K562 (cell line): ENCODE results near the gene ZNF598. TPM values are rescaled to one million over a fixed set of nuclear protein-coding genes. Genes with fewer than 3 reads are reported as not detected.

Experiments
- ATAC-seq: fragments of 200-7000 bp; cut with Tn5 transposase; 3 replicates; pipeline ENCODE4 v1.9.1; 2020; ENCODE audit warnings: moderate library complexity
- BruUV-seq: library from RNA; stranded (reverse); fragments of 400-500 nt; replicated peaks from 2 replicates; lab custom pipeline; 2021; lab: Mats Ljungman, UMichigan
- CTCF ChIA-PET: fragments of 300-600 bp; formaldehyde crosslinking; extraction: SDS; loops from one replicate; lab custom pipeline; 2021; ENCODE audit warnings: low intra/inter-chr PET ratio; lab: Yijun Ruan, JAX
- POLR2A ChIA-PET: fragments of 300-600, 350-650 bp; sonication (Branson Sonifier 250); formaldehyde crosslinking; extraction: SDS; loops from one replicate; lab custom pipeline; 2021; ENCODE audit warnings: antibody characterized with exemption, inconsistent platforms; lab: Yijun Ruan, JAX
- DNase-seq, 4 experiments: peaks; one replicate each; pipeline versions ENCODE4 v3.0.0 to v3.0.0-alpha.2; 2011 to 2018; ENCODE audit warnings: low spot score in 3 of 4, mixed read lengths in 3 of 4; ENCODE audit errors: extremely low read depth in 1 of 4
- FAIRE-seq: peaks from 2 replicates; lab custom pipeline; 2011; peaks lifted over from hg19 to GRCh38; lab: Jason Lieb, UNC
- H2AFZ ChIP-seq: 2 replicates; pipeline ENCODE4 v1.6.0; 2011; ENCODE audit warnings: low read depth, low read length, control low read depth, inconsistent platforms
- H3K27ac ChIP-seq: fragments of 200-600 bp; 3 replicates; pipeline ENCODE4 v1.8.0; 2011; ENCODE audit warnings: low read depth, mild to moderate bottlenecking, control low read depth, inconsistent platforms, low read length, moderate library complexity, mixed read lengths; ENCODE audit errors: extremely low read depth
- H3K27me3 ChIP-seq, 2 experiments: fragments of 300-600 bp in 1 of 2; 2 replicates in 1 of 2; 3 replicates in 1 of 2; pipeline versions ENCODE4 v1.6.0 to v1.8.0; 2011; ENCODE audit warnings: inconsistent platforms in 2 of 2, low read length in 2 of 2, mild to moderate bottlenecking in 1 of 2, mixed read lengths in 1 of 2, moderate library complexity in 1 of 2; ENCODE audit not compliant: control insufficient read depth in 2 of 2, insufficient read depth in 2 of 2
- H3K36me3 ChIP-seq: fragments of 300-600 bp; 3 replicates; pipeline ENCODE4 v1.8.0; 2011; ENCODE audit warnings: mild to moderate bottlenecking, low read length, inconsistent platforms; ENCODE audit not compliant: control insufficient read depth, insufficient read depth
- H3K4me1 ChIP-seq, 2 experiments: fragments of 200-600 bp in 1 of 2; replicated peaks in 1 of 2; 2 replicates in 1 of 2; 3 replicates in 1 of 2; pipeline versions ENCODE4 v1.5.1 to v1.8.0; 2011; ENCODE audit warnings: inconsistent platforms in 2 of 2, low read length in 2 of 2, mild to moderate bottlenecking in 1 of 2, mixed read lengths in 1 of 2, moderate library complexity in 1 of 2; ENCODE audit not compliant: control insufficient read depth in 2 of 2, insufficient read depth in 2 of 2
- H3K4me2 ChIP-seq: 2 replicates; pipeline ENCODE4 v1.6.1; 2011; ENCODE audit warnings: low read length, control low read depth, inconsistent platforms, mixed read lengths; ENCODE audit not compliant: insufficient read depth
- H3K4me3 ChIP-seq: fragments of 200-600 bp; sonication (generic), shearing (Covaris generic); 2 replicates; pipeline ENCODE4 v1.5.1; 2016; ENCODE audit warnings: control low read depth, inconsistent platforms
- H3K79me2 ChIP-seq: fragments of 200-600 bp; 3 replicates; pipeline ENCODE4 v1.8.0; 2011; ENCODE audit warnings: low read length, inconsistent platforms; ENCODE audit not compliant: control insufficient read depth, insufficient read depth
- H3K9ac ChIP-seq, 2 experiments: 2 replicates each; pipeline versions ENCODE4 v1.6.0 to v1.6.1; 2011; ENCODE audit warnings: low read depth in 2 of 2, low read length in 2 of 2, control low read depth in 1 of 2, inconsistent platforms in 1 of 2, mild to moderate bottlenecking in 1 of 2, mixed read lengths in 1 of 2; ENCODE audit not compliant: insufficient read depth in 1 of 2
- H3K9me1 ChIP-seq: one replicate; pipeline ENCODE4 v1.6.0; 2011; ENCODE audit warnings: inconsistent platforms, mild to moderate bottlenecking, low read length, moderate library complexity; ENCODE audit not compliant: control insufficient read depth, insufficient read depth
- H3K9me3 ChIP-seq: replicated peaks from 2 replicates; pipeline ENCODE4 v1.5.1; 2011; ENCODE audit warnings: low read depth, low read length, inconsistent platforms; ENCODE audit not compliant: control insufficient read depth, insufficient read depth
- H4K20me1 ChIP-seq: replicated peaks from 2 replicates; pipeline ENCODE4 v1.6.1; 2011; ENCODE audit warnings: low read length, inconsistent platforms, mixed read lengths; ENCODE audit not compliant: control insufficient read depth, insufficient read depth
- BCOR ChIP-seq: fragments of 450-650 bp; IDR thresholded peaks from 2 replicates; pipeline ENCODE4 v1.6.1; 2016
- DPF2 ChIP-seq: fragments of 450-650 bp; IDR thresholded peaks from 2 replicates; pipeline ENCODE4 v1.6.1; 2016
- GABPB1 ChIP-seq: sonication (generic); formaldehyde crosslinking; IDR thresholded peaks from 2 replicates; pipeline ENCODE4 v1.8.0; 2022; ENCODE audit warnings: mild to moderate bottlenecking, missing genetic modification reagents
- ILK ChIP-seq: fragments of 450-650 bp; IDR thresholded peaks from 2 replicates; pipeline ENCODE4 v1.6.1; 2016; ENCODE audit warnings: missing genetic modification characterization, low read depth, mild to moderate bottlenecking, missing compliant biosample characterization, moderate library complexity, borderline replicate concordance
- POLR2A ChIP-seq: fragments of 450-650 bp; conservative IDR thresholded peaks from 2 replicates; pipeline ENCODE4 v1.6.1; 2016
- POLR2G ChIP-seq: fragments of 200-400 bp; formaldehyde crosslinking; IDR thresholded peaks from 2 replicates; pipeline ENCODE4 v1.6.1; 2017; ENCODE audit warnings: low read depth, mild to moderate bottlenecking, antibody characterized with exemption, low read length, moderate library complexity
- ZNF395 ChIP-seq: fragments of 200-800 bp; sonication (Bioruptor generic); IDR thresholded peaks from 2 replicates; pipeline ENCODE4 v1.6.1; 2017; ENCODE audit warnings: missing genetic modification characterization, missing compliant biosample characterization
- WGBS: fragments of 100-300 bp; shearing (Covaris generic); methylation state at CpG from one replicate; pipeline ENCODE4 v1.1.6; 2016; ENCODE audit warnings: low coverage, mixed read lengths; ENCODE audit not compliant: insufficient coverage; ENCODE audit errors: missing lambda C conversion rate; 5-methylcytosine and 5-hydroxymethylcytosine counted together
- in situ Hi-C: fragments of 300-500 bp; cut with MboI; formaldehyde crosslinking; loops from 4 replicates; pipeline ENCODE4 v1.15.0; 2018; ENCODE audit warnings: inconsistent platforms, mixed read lengths
- intact Hi-C: fragments of 100-400 bp; cut with micrococcal nuclease; formaldehyde crosslinking; loops from 2 replicates; pipeline ENCODE4 v1.14.2; 2022
- polyA plus RNA-seq, 8 experiments: library from polyadenylated mRNA; depleted of rRNA in 4 of 8; stranded (reverse) in 5 of 8; unstranded in 3 of 8; fragments of >200 nt; fragmentation: Nextera tagmentation in 2 of 8; fragmentation: Illumina TruSeq in 1 of 8; extraction: Ambion mirVana in 2 of 8; extraction: Trizol in 1 of 8; gene quantifications; 2 replicates each; pipeline versions ENCODE4 v1.2.1 to v1.2.3, GENCODE V29; 2011 to 2014; ENCODE audit warnings: inconsistent platforms in 1 of 8, missing spikeins in 1 of 8
- total RNA-seq, 7 experiments: library from RNA; depleted of rRNA in 6 of 7; stranded (reverse); fragments of >200 nt in 6 of 7; fragmentation: Illumina TruSeq in 2 of 7; extraction: Trizol in 2 of 7; gene quantifications; 2 replicates each; pipeline versions ENCODE4 v1.2.1 to v1.2.3, GENCODE V29; 2011 to 2021; ENCODE audit warnings: low replicate concordance in 1 of 7
- TF ChIP-seq, protein P1 (sequence below), 2 experiments: fragments of 450-650 bp; formaldehyde crosslinking in 1 of 2; IDR thresholded peaks; 2 replicates each; pipeline versions ENCODE4 v1.4.0 to v1.6.1; 2014 to 2020; ENCODE audit warnings: mild to moderate bottlenecking in 2 of 2, borderline replicate concordance in 1 of 2, low read depth in 1 of 2
- TF ChIP-seq, protein P2 (sequence below), 2 experiments: fragments of 450-650 bp in 1 of 2; sonication (generic) in 1 of 2; formaldehyde crosslinking in 1 of 2; IDR thresholded peaks in 1 of 2; conservative IDR thresholded peaks in 1 of 2; 2 replicates each; pipeline versions ENCODE4 v1.6.1 to v1.8.1; 2016 to 2023; ENCODE audit warnings: mild to moderate bottlenecking in 2 of 2, moderate library complexity in 2 of 2, inconsistent platforms in 1 of 2, missing genetic modification reagents in 1 of 2

Gene ZNF598
- total and polyA plus RNA-seq, 9 of the 15 experiments (the other 6 are each of a cell fraction or from before 2014, with no cell fraction given) = 0.11 to 115 (median 29.6) TPM

GRCh38 chr16:1990351-1991134 lies 19.1 kb downstream of the ZNF598 start:
- Histone ChIP-seq H3K9me3 (no peaks in the 10 kb centered on the region), H3K9ac (peak overlapping the region; percentile 63 to 87; a peak in 3 of 4 replicates), H3K79me2 (peaks cover 30% of the 10 kb centered on the region), H3K27ac (peak overlapping the region; percentile 76), H3K27me3 (no peaks in the 10 kb centered on the region), H3K36me3 (peaks cover 26% of the 10 kb centered on the region; the same call in 1 of the 3 replicates), H3K4me2 (peak overlapping the region; percentile 72), H3K9me1 (no peaks in the 10 kb centered on the region), H2AFZ (peak overlapping the region; percentile 83), H4K20me1 (no peaks in the 10 kb centered on the region; the same call in 1 of the 2 replicates), H3K4me3 (peak overlapping the region; percentile 38), H3K4me1 (peaks cover 29 to 68% of the 10 kb centered on the region in 2 experiments)
- WGBS = 53% methylated on average over 32 of the region's 50 CpGs
- in situ Hi-C loops = no loop called here
- DNase-seq = peak in 3 of 4 experiments; percentile 67 to 76 (median 70)
- POLR2A ChIA-PET = interaction anchor here (0.7 to 0.8 kb wide), 2 partner anchors 26 to 122 kb away, joined by 3 to 6 read pairs; partner anchors contain the start of gene RPS2
- BruUV-seq = no TSS peak
- ATAC-seq = peak; percentile 33
- no peak for FAIRE-seq
- CTCF ChIA-PET = no interaction called here
- intact Hi-C loops = no loop called here
- peak; percentile 35; the same call in 1 of the 2 replicates for TF ChIP-seq DPF2
- no peak for TF ChIP-seq ILK (tag)
- TF ChIP-seq, protein P1, sequence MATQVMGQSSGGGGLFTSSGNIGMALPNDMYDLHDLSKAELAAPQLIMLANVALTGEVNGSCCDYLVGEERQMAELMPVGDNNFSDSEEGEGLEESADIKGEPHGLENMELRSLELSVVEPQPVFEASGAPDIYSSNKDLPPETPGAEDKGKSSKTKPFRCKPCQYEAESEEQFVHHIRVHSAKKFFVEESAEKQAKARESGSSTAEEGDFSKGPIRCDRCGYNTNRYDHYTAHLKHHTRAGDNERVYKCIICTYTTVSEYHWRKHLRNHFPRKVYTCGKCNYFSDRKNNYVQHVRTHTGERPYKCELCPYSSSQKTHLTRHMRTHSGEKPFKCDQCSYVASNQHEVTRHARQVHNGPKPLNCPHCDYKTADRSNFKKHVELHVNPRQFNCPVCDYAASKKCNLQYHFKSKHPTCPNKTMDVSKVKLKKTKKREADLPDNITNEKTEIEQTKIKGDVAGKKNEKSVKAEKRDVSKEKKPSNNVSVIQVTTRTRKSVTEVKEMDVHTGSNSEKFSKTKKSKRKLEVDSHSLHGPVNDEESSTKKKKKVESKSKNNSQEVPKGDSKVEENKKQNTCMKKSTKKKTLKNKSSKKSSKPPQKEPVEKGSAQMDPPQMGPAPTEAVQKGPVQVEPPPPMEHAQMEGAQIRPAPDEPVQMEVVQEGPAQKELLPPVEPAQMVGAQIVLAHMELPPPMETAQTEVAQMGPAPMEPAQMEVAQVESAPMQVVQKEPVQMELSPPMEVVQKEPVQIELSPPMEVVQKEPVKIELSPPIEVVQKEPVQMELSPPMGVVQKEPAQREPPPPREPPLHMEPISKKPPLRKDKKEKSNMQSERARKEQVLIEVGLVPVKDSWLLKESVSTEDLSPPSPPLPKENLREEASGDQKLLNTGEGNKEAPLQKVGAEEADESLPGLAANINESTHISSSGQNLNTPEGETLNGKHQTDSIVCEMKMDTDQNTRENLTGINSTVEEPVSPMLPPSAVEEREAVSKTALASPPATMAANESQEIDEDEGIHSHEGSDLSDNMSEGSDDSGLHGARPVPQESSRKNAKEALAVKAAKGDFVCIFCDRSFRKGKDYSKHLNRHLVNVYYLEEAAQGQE (IDR thresholded peaks at IDR 0.05; ENCODE audit: borderline replicate concordance) = no peak
- TF ChIP-seq, protein P1 (CRISPR knock-in tag; IDR thresholded peaks at IDR 0.05; ENCODE audit: low read depth) = no peak
- TF ChIP-seq POLR2A = peak; percentile 35; the same call in 1 of the 2 replicates
- peak; percentile 27; the same call in 1 of the 2 replicates for TF ChIP-seq BCOR
- peak; percentile 60 for TF ChIP-seq GABPB1 (CRISPR knock-in tag)
- TF ChIP-seq ZNF395 (CRISPR knock-in tag) = 0 out of 2 replicates have a peak, but pooled peaks have one; percentile 1
- TF ChIP-seq POLR2G = peak; percentile 20; the same call in 1 of the 2 replicates
- TF ChIP-seq, protein P2, sequence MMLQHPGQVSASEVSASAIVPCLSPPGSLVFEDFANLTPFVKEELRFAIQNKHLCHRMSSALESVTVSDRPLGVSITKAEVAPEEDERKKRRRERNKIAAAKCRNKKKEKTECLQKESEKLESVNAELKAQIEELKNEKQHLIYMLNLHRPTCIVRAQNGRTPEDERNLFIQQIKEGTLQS (IDR thresholded peaks at IDR 0.05) = peak; percentile 97
- TF ChIP-seq, protein P2 (CRISPR knock-in tag; conservative IDR thresholded peaks at IDR 0.05) = no peak
